Stimulated activated CD4-positive, alpha-beta T cell treated with anti-CD3 and anti-CD28 coated beads, Interleukin-2, amount 100 ng/mL, for 4 hours (primary cell): ENCODE data around the gene HLA-DMB.

Experiments used
- DNase-seq: peaks from one replicate; pipeline ENCODE4 v3.0.0-alpha.2; 2020; ENCODE audit warnings: low read depth

Gene HLA-DMB

GRCh38 chr6:32971581-32972352, 30.9 kb upstream of the HLA-DMB start:
- peak; percentile 99 for DNase-seq

GRCh38 chr6:32971242-32971580, 30.4 kb upstream of the HLA-DMB start:
- DNase-seq: no peak

- peak; percentile 83 for DNase-seq
These were observed 29.8 kb upstream of the HLA-DMB start for GRCh38 chr6:32970413-32971241.

- DNase-seq: peak; percentile 65
These were observed 29.0 kb upstream of the HLA-DMB start for GRCh38 chr6:32969685-32970412.

- DNase-seq: peak; percentile 72
These were observed 28.2 kb upstream of the HLA-DMB start for GRCh38 chr6:32968867-32969684.

DNA sequence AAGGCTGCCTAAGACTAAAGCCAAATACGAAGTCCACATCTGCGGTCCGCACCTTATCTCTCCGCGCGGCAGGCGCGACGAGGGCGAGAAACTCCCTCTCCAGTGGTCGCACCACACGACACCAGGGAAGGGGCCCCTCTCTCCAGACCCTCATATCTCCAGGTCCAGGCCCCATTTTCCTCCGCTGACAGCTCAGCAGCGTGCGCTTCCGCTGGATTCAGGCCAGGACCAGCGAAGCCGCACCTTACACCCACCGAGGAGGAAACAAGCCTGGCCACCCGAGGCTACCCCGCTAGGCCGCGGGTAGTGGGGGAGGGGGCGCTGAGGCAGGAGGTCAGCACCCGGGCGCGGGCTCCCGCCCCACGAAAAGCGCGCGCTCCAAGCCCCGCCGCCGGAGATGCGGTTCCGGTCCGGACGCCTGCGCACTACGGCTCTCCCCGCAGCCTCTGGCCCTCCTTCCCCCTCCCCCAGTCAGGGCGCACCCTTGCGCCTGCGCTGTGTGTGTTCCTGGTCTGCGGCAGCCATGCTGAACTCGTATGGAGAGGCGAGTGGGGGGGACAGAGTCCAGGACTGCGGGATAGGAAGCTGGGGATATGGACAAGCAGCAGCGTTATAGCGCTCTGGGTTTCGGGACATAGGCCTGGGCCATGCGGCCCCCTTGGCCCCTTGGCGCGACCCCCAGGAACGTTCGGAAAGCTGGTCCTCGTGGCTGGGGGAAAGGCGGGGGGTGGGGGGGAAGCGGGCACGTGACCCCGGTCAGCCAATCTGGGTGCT, 27.5 kb upstream of the HLA-DMB start, which contains the start of gene BRD2:
TSS of gene BRD2 (plus strand) at position 502 of the 774 bp plus-strand sequence. CDS start 4,305 bp downstream, outside the sequence.
- peak; percentile 94 for DNase-seq

GRCh38 chr6:32967151-32968091, 26.6 kb upstream of the HLA-DMB start:
- no peak for DNase-seq

DNA sequence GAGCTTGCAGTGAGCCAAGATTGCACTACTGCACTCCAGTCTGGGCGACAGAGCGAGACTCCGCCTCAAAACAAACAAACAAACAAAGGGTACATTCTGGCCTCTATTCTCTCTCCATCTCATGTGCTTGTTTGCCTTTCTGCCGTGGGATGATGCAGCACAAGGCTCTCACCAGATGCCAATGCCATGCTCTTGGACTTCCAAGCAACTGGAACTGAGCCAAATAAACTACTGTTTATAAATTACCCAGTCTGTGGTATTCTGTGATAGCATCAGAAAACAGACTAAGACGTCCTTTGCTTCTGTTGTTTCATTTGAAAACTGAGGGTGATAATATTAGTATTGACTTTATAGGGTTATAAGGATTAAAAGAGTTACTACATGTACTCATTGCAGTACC, 23.9 kb upstream of the HLA-DMB start:
- DNase-seq: no peak

- DNase-seq: no peak
These were observed 23.0 kb upstream of the HLA-DMB start for GRCh38 chr6:32963866-32964265.

DNA sequence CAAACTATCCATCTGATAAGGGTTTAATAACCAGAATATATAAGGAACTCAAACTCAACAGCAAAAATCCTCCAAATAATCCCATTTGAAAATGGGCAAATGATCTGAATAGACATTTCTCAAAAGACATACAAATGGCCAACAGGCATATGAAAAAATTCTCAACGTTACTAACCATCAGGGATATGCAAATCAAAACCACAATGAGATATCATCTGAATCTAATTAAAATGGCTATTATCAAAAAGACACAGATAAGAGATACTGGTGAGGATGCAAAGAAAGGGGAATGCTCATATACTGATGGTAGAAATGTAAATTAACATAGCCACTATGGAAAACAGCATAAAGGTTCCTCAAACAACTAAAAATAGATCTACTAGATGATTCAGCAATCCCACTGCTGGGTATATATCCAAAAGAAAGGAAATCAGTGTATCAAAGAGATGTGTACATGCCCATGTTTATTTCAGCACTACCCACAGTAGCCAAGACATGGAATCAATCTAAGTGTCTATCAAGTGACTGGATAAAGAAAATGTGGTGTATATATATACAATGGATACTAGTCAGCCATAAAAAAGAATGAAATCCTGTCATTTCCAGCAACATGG, 21.5 kb upstream of the HLA-DMB start:
- no peak for DNase-seq

- DNase-seq: no peak
These were observed 19.7 kb upstream of the HLA-DMB start for GRCh38 chr6:32960563-32960962.

DNA sequence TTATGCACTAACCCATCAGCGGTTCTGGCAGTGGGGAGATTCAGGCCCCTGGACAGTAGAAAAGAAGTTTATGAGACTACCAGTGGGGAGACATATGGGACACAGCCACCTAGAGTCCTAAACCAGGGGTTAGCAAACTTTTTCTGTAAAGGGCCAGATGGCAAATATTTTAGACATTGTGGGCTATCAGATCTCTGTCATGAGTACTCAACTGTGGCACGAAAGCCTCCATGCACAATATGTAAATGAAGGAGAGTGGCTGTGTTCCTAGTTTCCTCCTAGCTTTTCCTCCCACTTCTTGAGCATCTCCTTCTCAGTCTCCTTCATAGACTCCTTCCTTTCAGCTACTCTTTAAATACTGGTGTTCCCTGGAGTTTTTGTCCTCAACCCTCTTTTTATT, 15.3 kb upstream of the HLA-DMB start:
- no peak for DNase-seq

DNA sequence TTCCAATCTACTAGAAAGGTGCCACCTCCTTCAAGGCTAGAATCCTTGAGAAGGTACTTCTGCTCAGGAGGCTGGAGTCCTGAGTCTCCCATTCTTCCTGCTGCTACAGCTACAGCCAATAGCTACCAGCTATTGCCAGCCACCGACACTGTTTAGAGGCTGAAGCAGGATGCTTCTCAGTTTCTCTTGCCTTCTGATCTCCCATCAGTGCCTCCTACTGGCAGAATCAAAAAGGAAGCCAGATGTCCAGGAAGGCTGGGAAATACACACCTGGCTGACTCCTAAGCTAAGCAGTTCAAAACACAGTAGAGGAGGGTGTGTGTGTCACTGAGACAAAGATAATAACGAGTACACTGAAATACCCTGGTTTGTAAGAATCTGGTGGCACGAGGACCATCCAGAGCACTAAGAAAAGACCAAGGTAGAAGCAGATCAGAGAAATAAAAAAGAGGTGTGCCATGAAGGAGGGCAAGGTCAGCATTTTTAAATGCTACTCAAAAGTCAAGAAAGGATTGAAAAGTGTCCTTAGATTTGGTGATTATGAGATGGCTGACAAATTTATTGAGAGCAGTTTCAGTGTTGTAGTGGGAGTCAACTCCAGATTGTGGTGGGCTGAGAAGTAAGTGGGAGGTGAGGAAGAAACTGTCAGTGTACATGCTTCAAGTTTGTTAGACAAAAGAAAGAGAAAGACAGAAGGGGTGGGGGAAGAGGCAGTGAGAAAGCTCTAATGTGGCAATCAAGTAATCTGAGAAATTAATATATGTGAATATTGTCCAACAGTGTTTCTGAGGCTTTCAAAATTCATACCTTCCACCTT, 14.4 kb upstream of the HLA-DMB start:
- DNase-seq: no peak

- no peak for DNase-seq
These were observed 13.4 kb upstream of the HLA-DMB start for GRCh38 chr6:32954267-32954666.

DNA sequence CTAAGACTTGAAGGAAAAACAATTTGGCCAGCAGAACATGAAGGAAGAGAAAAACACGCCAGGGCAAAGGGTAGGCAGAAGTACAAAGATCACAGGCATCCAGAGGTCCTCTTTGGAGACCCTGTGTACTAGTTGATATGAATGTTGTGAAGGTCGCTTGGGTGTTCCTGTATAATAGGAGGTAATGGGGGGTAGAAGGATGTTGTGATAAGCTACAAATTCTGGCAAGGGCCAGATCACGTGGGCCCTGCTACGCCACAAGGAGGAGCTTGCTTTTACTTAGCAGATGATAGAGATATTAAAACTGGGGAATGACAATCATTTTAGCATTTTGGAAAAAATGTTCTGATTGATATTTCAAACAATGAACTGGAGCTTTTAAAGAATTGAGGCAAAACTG, 12.9 kb upstream of the HLA-DMB start:
- no peak for DNase-seq

DNA sequence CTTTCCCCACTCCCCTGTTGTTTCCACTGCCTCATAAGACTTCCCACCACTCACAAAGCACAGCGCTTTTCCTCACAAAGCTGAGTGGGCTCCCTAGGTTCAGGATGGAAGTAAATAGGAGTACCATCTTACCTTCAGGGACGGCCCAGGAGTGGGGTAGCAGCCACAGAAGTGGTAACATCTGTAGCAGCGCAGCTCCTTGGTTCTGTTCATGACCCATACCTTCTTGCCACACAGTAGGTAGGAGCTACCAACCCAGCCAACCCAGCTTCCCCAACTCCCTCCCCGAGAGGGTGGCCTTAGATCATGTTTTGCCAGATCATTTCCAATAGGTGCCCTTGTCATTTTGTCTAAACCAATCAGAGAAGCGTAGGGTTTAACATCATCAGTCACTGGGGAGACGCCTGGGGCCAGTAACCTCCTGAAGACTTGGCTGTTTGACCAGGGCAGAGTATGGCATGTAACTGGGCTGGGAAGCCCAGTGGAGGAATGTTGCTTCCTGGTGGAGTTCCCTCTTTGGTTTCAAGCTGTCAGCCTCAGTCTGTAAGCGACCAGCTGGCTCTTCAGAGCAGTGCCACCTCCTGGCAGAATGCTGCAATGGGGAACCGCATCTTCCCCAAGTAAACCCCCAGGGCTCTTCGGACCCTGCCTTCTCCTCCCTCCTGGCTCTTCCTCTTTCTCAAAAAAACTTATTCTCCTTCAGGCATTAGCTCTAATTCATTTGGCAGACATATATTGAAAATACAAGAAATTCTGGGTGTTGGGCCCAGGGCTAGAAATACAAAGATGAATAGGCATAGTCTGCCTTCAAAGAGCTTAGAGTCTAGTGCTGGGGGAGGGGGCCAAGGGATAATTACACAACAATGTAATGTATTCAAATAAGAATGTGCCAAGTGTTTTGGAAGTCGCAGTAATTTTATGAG, 12.2 kb upstream of the HLA-DMB start, which contains the start of gene HLA-DMA:
TSS of gene HLA-DMA (minus strand) at position 281 of the 923 bp plus-strand sequence. CDS start at position 220, 61 bp downstream.
- DNase-seq: peak; percentile 67

GRCh38 chr6:32950449-32950848, 9.6 kb upstream of the HLA-DMB start:
- no peak for DNase-seq
